HG02678 (cell line): ENCODE results near the gene EVA1B.

ENCODE experiments used
- ATAC-seq: cut with Tn5 transposase; IDR thresholded peaks from one replicate; pipeline ENCODE4 v1.9.1; 2021; ENCODE audit warnings: mild to moderate bottlenecking, moderate library complexity; ENCODE audit not compliant: unreplicated experiment

The EVA1B gene

GRCh38 chr1:36323636-36324352 lies at the start of gene EVA1B:
EVA1B (minus strand) TSS chr1:36323645; CDS start chr1:36323037, 608 bp downstream.
- no peak for ATAC-seq

- ATAC-seq, result no peak
Measured at GRCh38 chr1:36372617-36373016, 49.2 kb upstream of the EVA1B start.

GRCh38 chr1:36369061-36369861 lies 45.8 kb upstream of the EVA1B start:
- ATAC-seq, result no peak

- no peak for ATAC-seq
Measured at GRCh38 chr1:36367798-36368197, 44.4 kb upstream of the EVA1B start.

- ATAC-seq, result no peak
Measured at GRCh38 chr1:36367066-36367465, 43.6 kb upstream of the EVA1B start.

GRCh38 chr1:36366091-36366661 lies 42.7 kb upstream of the EVA1B start:
- ATAC-seq, result no peak

- ATAC-seq, result no peak
Measured at GRCh38 chr1:36365381-36365780, 41.9 kb upstream of the EVA1B start.

- ATAC-seq, result no peak
Measured at GRCh38 chr1:36359911-36360550, 36.6 kb upstream of the EVA1B start.

- ATAC-seq, result no peak
Measured at GRCh38 chr1:36359383-36359782, 35.9 kb upstream of the EVA1B start.

- no peak for ATAC-seq
Measured at GRCh38 chr1:36358514-36359084, 35.2 kb upstream of the EVA1B start.

GRCh38 chr1:36355811-36356210 lies 32.4 kb upstream of the EVA1B start:
- ATAC-seq, result no peak

GRCh38 chr1:36354486-36354885 lies 31.0 kb upstream of the EVA1B start:
- ATAC-seq, result no peak

- ATAC-seq, result no peak
Measured at GRCh38 chr1:36352910-36353878, 29.7 kb upstream of the EVA1B start.

GRCh38 chr1:36352125-36352909 lies 28.9 kb upstream of the EVA1B start:
- ATAC-seq, result no peak

- ATAC-seq, result no peak
Measured at GRCh38 chr1:36351227-36351977, 28.0 kb upstream of the EVA1B start.

GRCh38 chr1:36350659-36351226 lies 27.3 kb upstream of the EVA1B start:
- no peak for ATAC-seq

GRCh38 chr1:36349839-36350238 lies 26.4 kb upstream of the EVA1B start:
- no peak for ATAC-seq

- ATAC-seq, result peak; percentile 71
Measured at GRCh38 chr1:36349241-36349671, 25.8 kb upstream of the EVA1B start.
